Naive thymus-derived CD8-positive, alpha-beta T cell (primary cell): ENCODE results near the gene ALDH16A1. TPM values are rescaled to one million over a fixed set of nuclear protein-coding genes. Genes with fewer than 3 reads are reported as not detected.

Source experiments
- ATAC-seq, 2 donors: fragments of 150-1000 bp; cut with Tn5 transposase in 1 of 2; sonication (Bioruptor Pico), chemical (Tn5 transposase) in 1 of 2; 1 replicate in 1 of 2; 2 replicates in 1 of 2; pipeline ENCODE4 v1.10.0; 2021; ENCODE audit warnings: mild to moderate bottlenecking in 2 of 2, moderate library complexity in 2 of 2
- POLR2A ChIA-PET: fragments of 350-600 bp; sonication (Branson Sonifier 250); formaldehyde crosslinking; loops from one replicate; lab custom pipeline; 2021; ENCODE audit warnings: antibody characterized with exemption; lab: Charles Lee
- DNase-seq, 10 donors: peaks; one replicate each; pipeline versions ENCODE4 v3.0.0 to v3.0.0-alpha.2; 2020 to 2022
- H3K27ac Mint-ChIP-seq, 10 donors: one replicate each; pipeline ENCODE4 v1.8.0; 2020 to 2022; ENCODE audit warnings: mild to moderate bottlenecking in 10 of 10, mixed read lengths in 10 of 10, moderate library complexity in 4 of 10, inconsistent platforms in 1 of 10
- H3K27me3 Mint-ChIP-seq, 5 donors: one replicate each; pipeline ENCODE4 v1.8.0; 2021 to 2022; ENCODE audit warnings: mixed read lengths in 5 of 5
- H3K36me3 Mint-ChIP-seq, 3 donors: one replicate each; pipeline ENCODE4 v1.8.0; 2020 to 2022; ENCODE audit warnings: mixed read lengths in 3 of 3, mild to moderate bottlenecking in 2 of 3, inconsistent platforms in 1 of 3
- H3K4me1 Mint-ChIP-seq, 4 donors: one replicate each; pipeline ENCODE4 v1.8.0; 2021 to 2022; ENCODE audit warnings: mixed read lengths in 4 of 4
- H3K4me3 Mint-ChIP-seq, 10 donors: one replicate each; pipeline ENCODE4 v1.8.0; 2020 to 2022; ENCODE audit warnings: mild to moderate bottlenecking in 10 of 10, mixed read lengths in 10 of 10, moderate library complexity in 6 of 10, inconsistent platforms in 1 of 10
- H3K9me3 Mint-ChIP-seq, 9 donors: one replicate each; pipeline ENCODE4 v1.8.0; 2020 to 2022; ENCODE audit warnings: mixed read lengths in 9 of 9, mild to moderate bottlenecking in 3 of 9, inconsistent platforms in 1 of 9, moderate library complexity in 1 of 9
- polyA plus RNA-seq, 3 donors: library from polyadenylated mRNA; unstranded; fragments of 300-500 nt; fragmentation: Illumina TruSeq; gene quantifications; one replicate each; pipeline ENCODE4 v1.2.3, GENCODE V29; 2021
- total RNA-seq, 8 experiments: library from RNA in 2 of 8; stranded (reverse) in 2 of 8; gene quantifications; one replicate each; pipeline ENCODE4 v1.2.3 and lab custom pipeline; 2021 to 2026

The ALDH16A1 gene
- total and polyA plus RNA-seq, 5 experiments from 2014 or later: 28.3 to 44.4 (median 38.0) TPM

DNA sequence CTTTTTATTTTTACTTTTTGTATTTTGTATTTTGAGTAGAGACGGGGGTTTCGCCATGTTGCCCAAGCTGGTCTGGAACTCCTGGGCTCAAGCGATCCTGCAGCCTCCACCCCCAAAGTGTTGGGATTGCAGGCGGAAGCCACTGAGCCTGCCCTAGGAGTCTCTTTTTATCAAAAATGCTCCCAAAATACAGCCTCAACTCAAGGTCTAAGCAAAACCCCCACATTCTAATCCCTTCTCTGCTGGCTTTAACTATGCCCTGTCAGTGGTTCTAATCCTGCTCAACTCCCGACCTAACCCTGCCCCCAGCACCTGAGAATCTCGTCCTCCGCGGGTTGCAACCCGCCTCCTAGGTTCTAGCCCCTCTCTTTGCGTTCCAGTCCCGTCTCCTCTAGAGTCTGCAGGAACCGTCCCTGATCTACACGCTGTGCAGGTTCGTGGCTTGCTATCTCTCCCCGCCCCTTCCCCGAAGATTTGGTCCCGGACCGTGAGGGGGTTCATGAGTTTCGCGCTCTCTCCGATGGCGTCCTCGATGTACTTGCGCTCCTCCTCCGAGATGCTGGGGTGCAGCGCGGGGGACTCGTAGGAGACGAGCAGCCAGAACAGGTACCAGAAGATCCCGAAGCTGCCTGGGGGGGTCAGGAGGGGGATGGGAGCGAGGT is 19.7 kb upstream of the ALDH16A1 start:
- peak overlapping the region in 3 of 10 donors; percentile 6 to 71 (median 37) for H3K27ac Mint-ChIP-seq
- peaks cover 32 to 42% (median 38%) of the 10 kb centered on the region in 4 donors for H3K4me1 Mint-ChIP-seq
- POLR2A ChIA-PET: interaction anchor here (0.6 to 1.1 kb wide), 5 partner anchors 11 to 164 kb away, joined by 3 to 4 read pairs (median 4); partner anchors contain the start of gene PTH2
- peak overlapping the region; percentile 16 to 82 (median 53) for H3K4me3 Mint-ChIP-seq
- H3K9me3 Mint-ChIP-seq: peaks cover 0 to 5% (median 0%) of the 10 kb centered on the region in 9 donors
- peaks cover 56 to 92% (median 73%) of the 10 kb centered on the region in 5 donors for H3K27me3 Mint-ChIP-seq
- no peak for DNase-seq
- ATAC-seq: peak in 1 of 2 donors; percentile 26
- H3K36me3 Mint-ChIP-seq: peaks cover 2 to 9% (median 4%) of the 10 kb centered on the region in 3 donors

DNA sequence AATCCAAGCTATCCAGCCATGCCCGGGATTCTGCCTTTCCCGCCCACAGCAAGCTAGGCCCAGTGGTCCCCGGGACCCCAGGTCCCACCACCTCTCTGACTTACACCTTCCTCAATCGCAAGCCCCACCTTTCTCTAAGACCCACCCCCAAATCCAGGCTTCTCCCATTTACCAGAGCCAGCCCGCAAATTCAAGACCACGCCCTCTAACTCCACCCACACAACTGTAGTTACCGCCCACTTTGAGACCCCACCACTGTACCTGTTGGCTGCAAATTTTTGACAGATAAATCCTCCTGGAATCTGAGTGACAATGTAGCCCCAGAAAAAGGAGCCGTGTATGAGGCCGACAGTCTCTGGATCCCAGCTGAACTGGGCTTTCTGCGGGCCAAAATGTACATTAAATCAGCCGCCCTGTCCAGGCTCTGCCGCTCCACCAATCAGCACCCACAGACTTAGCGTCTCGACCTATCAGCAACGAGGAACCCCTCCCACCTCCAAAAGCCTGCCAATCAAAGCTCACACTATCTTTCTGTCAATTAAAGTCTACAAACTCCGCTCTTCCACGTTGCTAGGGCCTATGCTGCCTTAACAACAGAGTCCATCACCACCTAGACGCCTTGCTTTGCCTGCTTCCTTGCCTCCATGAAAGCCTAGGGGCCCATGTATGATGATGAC is 18.0 kb upstream of the ALDH16A1 start:
- H3K9me3 Mint-ChIP-seq: peaks cover 0 to 5% (median 0%) of the 10 kb centered on the region in 9 donors
- peak overlapping the region in 1 of 10 donors; percentile 1 for H3K4me3 Mint-ChIP-seq
- peak overlapping the region in 1 of 10 donors; percentile 11 for H3K27ac Mint-ChIP-seq
- peaks cover 28 to 40% (median 35%) of the 10 kb centered on the region in 4 donors for H3K4me1 Mint-ChIP-seq
- peaks cover 64 to 94% (median 78%) of the 10 kb centered on the region in 5 donors for H3K27me3 Mint-ChIP-seq
- H3K36me3 Mint-ChIP-seq: peaks cover under 1 to 9% (median 2%) of the 10 kb centered on the region in 3 donors
- POLR2A ChIA-PET: interaction anchor here (0.5 to 1.6 kb wide), 3 partner anchors 9 to 29 kb away, joined by 3 to 6 read pairs (median 3); no protein-coding TSS in a partner anchor
- DNase-seq: no peak
- ATAC-seq: no peak

DNA sequence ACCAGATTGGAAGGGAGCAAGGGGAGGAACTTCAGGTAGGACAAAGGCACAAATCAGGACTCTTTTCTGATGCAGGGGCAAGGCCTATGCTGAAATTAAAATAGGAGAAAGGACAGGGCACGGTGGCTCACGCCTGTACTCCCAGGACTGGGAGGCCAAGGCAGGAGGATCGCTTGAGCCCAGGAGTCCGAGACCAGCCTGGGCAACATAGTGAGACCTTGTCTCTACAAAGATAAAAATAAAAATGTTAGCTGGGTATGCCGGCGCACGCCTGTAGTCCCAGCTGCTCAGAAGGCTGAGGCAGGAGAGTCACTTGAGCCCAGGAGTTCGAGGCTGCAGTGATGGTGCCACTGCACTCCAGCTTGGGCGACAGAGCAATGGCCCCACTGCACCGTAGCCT is 17.4 kb upstream of the ALDH16A1 start:
- H3K9me3 Mint-ChIP-seq: peaks cover 0 to 5% (median 0%) of the 10 kb centered on the region in 9 donors
- ATAC-seq: no peak
- no peak overlapping the region for H3K27ac Mint-ChIP-seq
- no peak for DNase-seq
- H3K27me3 Mint-ChIP-seq: peaks cover 64 to 95% (median 78%) of the 10 kb centered on the region in 5 donors
- H3K4me3 Mint-ChIP-seq: no peak overlapping the region
- POLR2A ChIA-PET: interaction anchor here (0.5 to 1.6 kb wide), 3 partner anchors 9 to 30 kb away, joined by 3 to 6 read pairs (median 3); no protein-coding TSS in a partner anchor
- H3K36me3 Mint-ChIP-seq: peaks cover 2 to 11% (median 2%) of the 10 kb centered on the region in 3 donors
- peaks cover 28 to 41% (median 39%) of the 10 kb centered on the region in 4 donors for H3K4me1 Mint-ChIP-seq

DNA sequence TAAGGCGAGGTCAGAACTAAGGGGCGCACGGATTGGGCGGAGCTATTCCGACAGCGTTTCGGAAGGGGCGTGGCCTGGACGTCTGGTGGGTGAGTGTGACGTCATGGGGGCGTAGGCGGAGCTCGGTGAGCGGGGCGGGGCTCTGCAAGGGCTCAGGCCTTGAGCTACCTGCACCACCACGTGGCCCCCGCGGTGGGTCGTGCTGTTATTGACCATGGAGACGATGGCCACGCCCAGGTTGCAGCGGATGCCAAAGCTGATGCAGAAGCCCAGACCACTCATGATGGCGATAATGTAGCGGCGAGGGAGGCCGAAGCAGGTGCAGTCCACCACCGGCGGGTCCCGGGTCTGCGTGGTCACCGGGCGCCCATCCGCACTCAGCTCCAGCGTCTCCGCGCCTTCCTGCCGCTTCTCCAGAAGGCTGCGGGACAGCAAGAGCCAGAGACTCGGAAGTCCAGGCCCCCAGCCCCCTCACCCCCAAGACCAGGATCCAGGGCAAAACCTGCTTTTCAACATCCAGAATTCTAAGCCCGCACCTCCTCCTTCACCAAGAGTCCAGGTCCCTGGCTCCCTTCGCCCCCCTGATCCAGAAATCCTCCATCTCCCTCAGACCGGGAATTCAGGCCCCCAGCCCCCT is 16.5 kb upstream of the ALDH16A1 start:
- peak overlapping the region in 3 of 10 donors; percentile 7 to 68 (median 18) for H3K27ac Mint-ChIP-seq
- peaks cover 63 to 95% (median 80%) of the 10 kb centered on the region in 5 donors for H3K27me3 Mint-ChIP-seq
- peaks cover 2 to 13% (median 5%) of the 10 kb centered on the region in 3 donors for H3K36me3 Mint-ChIP-seq
- peaks cover 30 to 46% (median 39%) of the 10 kb centered on the region in 4 donors for H3K4me1 Mint-ChIP-seq
- DNase-seq (peak in 8 of 10 donors; percentile 50 to 75 (median 57)), ATAC-seq (peak; percentile 21 to 68)
- POLR2A ChIA-PET: interaction anchor here (1.2 to 1.6 kb wide), 2 partner anchors 31 to 104 kb away, joined by 3 to 6 read pairs; no protein-coding TSS in a partner anchor
- peaks cover 0 to 5% (median 0%) of the 10 kb centered on the region in 9 donors for H3K9me3 Mint-ChIP-seq
- H3K4me3 Mint-ChIP-seq: peak overlapping the region in 3 of 10 donors; percentile 10 to 41 (median 37)

DNA sequence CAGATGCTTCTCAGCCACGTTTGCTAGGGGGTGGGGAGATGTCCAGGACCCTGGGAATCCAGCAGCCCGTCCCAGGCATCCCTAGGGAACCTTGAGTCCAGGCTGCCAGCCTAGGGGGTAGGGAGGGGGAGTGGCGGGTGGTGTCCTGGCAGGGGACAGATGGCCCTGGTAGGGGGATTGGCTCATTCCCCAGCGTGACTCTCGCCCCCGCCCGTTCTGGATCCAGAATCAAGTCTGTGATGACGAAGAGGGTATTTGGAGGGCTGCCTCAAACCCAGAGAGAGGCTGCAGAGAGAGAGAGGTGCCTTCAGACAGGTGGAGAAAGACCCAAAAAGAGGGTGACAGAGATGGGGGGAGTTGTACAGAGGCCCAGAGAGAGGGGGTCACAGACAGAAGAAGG is 15.8 kb upstream of the ALDH16A1 start:
- ATAC-seq: no peak
- Mint-ChIP-seq H3K27ac (peak overlapping the region in 1 of 10 donors; percentile 24), H3K4me3 (peak overlapping the region in 1 of 10 donors; percentile 37), H3K9me3 (peaks cover 0 to 2% (median 0%) of the 10 kb centered on the region in 9 donors), H3K36me3 (peaks cover 2 to 11% (median 5%) of the 10 kb centered on the region in 3 donors), H3K27me3 (peaks cover 66 to 95% (median 83%) of the 10 kb centered on the region in 5 donors), H3K4me1 (peaks cover 34 to 50% (median 43%) of the 10 kb centered on the region in 4 donors)
- no peak for DNase-seq
- POLR2A ChIA-PET: interaction anchor here (1.2 kb wide), 1 partner anchor 105 kb away, joined by 3 read pairs; no protein-coding TSS in a partner anchor

DNA sequence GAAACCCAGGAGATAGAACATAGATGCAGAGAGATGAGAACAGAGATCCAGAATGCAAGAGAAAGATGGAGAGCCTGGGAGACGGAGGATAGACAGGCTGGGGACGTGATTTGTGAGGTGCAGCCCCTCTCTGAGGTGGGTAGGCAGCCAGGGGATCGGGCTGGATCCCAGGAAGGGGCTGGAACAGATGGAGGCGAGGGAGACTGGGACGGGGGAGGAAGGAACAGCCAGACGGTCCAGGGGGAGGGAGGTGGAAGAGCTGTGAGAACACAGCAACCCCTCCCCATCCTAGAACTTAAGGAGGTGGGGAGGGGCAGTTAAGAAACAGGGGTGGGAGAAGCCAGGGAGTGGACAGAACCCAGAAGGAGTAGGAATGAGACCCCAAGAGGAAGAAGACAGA is 14.8 kb upstream of the ALDH16A1 start:
- DNase-seq: no peak
- H3K4me1 Mint-ChIP-seq: peaks cover 34 to 52% (median 42%) of the 10 kb centered on the region in 4 donors

DNA sequence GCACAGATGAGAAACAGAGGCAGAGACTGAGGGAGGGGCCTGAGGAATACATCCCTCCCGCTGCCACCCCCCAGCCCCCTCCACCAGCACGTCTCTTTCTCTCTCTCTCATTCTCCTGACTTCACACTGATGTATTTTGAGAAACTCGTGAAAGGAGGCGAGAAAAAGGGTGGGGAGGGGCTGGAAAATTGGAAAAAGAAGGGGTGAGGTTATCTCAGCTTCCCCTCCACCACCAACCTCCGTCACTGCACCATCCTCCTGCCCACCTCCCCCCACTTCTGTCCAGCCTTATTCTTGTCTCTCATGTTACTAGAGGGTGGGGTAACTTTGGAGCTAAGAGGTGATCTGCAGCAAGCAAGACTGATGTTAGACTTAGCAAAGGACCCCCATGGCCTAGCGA is 13.2 kb upstream of the ALDH16A1 start:
- Mint-ChIP-seq H3K36me3 (peaks cover 2 to 9% (median 5%) of the 10 kb centered on the region in 3 donors), H3K27ac (peak overlapping the region in 1 of 10 donors; percentile 31), H3K4me1 (peaks cover 38 to 60% (median 46%) of the 10 kb centered on the region in 4 donors), H3K27me3 (peaks cover 57 to 81% (median 73%) of the 10 kb centered on the region in 5 donors), H3K4me3 (no peak overlapping the region), H3K9me3 (no peaks in the 10 kb centered on the region)
- POLR2A ChIA-PET: interaction anchor here (1.1 to 2.8 kb wide), 4 partner anchors 12 to 46 kb away, joined by 3 to 11 read pairs (median 7); partner anchors contain the start of gene GFY
- ATAC-seq: no peak
- DNase-seq: no peak

More for the DNA sequence above, 14.8 kb upstream of the ALDH16A1 start:
- H3K36me3 Mint-ChIP-seq: peaks cover 2 to 9% (median 5%) of the 10 kb centered on the region in 3 donors
- H3K27me3 Mint-ChIP-seq: peaks cover 61 to 92% (median 83%) of the 10 kb centered on the region in 5 donors
- H3K27ac Mint-ChIP-seq: no peak overlapping the region
- H3K4me3 Mint-ChIP-seq: no peak overlapping the region
- no peak for ATAC-seq
- peaks cover 0 to 2% (median 0%) of the 10 kb centered on the region in 9 donors for H3K9me3 Mint-ChIP-seq
- POLR2A ChIA-PET: interaction anchor here (2.8 kb wide), 1 partner anchor 13 kb away, joined by 11 read pairs; the partner anchor contains the start of gene GFY

DNA sequence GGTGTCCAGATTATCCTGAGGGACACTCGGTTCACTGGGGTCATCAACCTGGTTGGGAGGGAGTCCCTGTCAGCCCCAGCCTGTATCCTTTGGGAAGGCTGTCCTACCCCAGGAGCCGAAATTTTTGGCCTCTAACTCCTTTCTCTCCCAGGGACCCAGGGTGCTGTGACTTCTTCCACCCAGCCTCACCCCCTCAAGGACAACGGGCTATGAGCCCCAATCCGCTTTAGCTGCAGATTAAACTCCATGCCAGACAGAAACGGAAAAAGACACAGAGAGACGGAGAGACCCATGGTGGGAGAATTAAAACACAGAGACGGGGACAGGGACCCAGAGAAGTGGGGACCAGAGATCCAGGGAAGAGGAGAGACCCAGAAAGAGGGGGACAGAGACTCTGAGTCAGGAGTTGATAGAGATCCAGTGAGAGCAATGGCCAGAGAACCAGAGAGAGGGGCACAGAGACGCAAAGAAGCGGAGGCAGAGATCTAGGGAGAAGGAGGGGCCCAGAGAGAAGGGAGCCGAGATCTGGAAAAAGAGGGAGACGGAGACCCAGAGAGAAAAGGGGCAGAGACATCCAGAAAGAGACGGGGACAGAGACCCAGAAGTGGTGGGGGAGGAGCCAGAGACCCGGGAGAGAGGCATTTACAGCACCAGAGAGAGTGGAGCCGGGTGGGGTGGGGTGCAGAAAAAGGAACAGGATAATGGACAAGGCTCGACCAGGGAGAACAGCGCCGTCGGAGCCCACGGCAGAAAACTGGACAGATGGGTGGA is 12.4 kb upstream of the ALDH16A1 start:
- no peak for ATAC-seq
- Mint-ChIP-seq H3K36me3 (peaks cover 2 to 6% (median 5%) of the 10 kb centered on the region in 3 donors), H3K9me3 (no peaks in the 10 kb centered on the region), H3K4me1 (peaks cover 35 to 60% (median 48%) of the 10 kb centered on the region in 4 donors), H3K27me3 (peaks cover 50 to 73% (median 65%) of the 10 kb centered on the region in 5 donors), H3K27ac (peak overlapping the region in 4 of 10 donors; percentile 13 to 73 (median 24)), H3K4me3 (peak overlapping the region; percentile 3 to 83 (median 57))
- POLR2A ChIA-PET: interaction anchor here (0.8 to 2.8 kb wide), 5 partner anchors 13 to 48 kb away, joined by 3 to 11 read pairs (median 6); partner anchors contain the start of gene GFY
- DNase-seq: no peak

DNA sequence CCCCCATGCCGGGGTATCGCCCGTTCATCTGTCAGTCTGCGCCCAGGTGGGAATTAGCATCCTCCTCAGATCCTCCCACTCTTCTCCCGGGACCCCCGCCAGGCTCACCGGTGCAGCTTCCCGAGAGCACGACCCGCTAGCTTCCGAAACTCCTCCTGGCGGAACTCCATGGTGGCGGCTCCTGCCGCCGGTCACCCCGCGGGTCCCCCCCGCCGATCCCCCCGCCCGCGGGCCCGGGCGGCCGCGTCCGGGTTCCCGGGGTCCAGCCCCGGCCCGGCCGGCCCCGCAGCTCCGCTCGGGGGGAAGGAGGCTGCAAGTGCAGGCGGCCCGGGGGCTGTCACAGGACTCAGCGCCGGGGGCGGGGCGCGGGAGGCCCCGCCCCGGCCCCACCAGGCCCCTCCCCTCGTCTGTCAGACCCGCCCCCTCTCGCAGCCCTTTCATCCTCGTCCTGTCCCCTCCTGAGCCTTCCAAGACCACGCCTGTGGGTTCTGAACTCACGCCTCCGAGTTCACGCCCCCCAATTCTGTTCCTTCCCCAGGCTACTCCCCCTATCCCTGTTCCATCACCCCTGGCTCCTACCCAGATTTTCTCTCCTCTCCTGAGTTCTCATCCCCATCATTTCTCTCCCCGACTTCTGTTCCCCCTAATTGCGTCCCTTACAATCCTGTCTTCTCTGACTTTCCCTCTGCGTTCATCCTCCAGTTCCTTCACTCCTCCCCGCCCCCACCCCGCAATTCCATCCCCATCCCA is 11.6 kb upstream of the ALDH16A1 start, which contains the start of gene SLC17A7:
TSS of gene SLC17A7 (minus strand) at position 318 of the 750 bp plus-strand sequence. CDS start at position 170, 148 bp downstream.
- Mint-ChIP-seq H3K36me3 (peaks cover 2 to 8% (median 5%) of the 10 kb centered on the region in 3 donors), H3K27ac (peak within 1 kb of the TSS in 9 of 10 donors; percentile 19 to 84 (median 34)), H3K4me3 (peak within 1 kb of the TSS; percentile 76 to 90 (median 84)), H3K9me3 (no peaks in the 10 kb centered on the region), H3K4me1 (peaks cover 33 to 54% (median 43%) of the 10 kb centered on the region in 4 donors), H3K27me3 (peaks cover 44 to 65% (median 58%) of the 10 kb centered on the region in 5 donors)
- peak in 5 of 10 donors; percentile 27 to 72 (median 59) for DNase-seq
- ATAC-seq: no peak
- POLR2A ChIA-PET: interaction anchor here (0.6 to 2.4 kb wide), 7 partner anchors 10 to 51 kb away, joined by 3 to 11 read pairs (median 5); partner anchors contain the start of gene PIH1D1

DNA sequence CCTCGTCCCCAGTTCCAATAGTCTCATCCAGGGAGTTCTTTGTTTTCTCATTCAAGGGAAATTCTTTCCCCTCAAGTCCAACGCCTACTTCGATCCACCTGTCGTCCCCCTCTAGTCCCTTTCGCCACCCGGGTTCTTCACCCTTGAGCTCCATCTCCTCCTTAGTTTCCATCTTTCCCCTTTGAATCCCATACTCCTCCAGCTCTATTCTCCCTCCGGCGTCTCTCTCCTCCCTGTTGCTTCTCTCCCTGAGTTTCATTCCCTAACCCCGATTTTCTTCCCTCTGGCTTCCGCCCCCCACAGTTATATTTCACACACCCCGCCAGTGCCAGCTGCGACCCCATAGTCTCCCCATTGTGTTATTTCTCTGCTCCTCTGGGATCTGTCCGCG is 11.1 kb upstream of the ALDH16A1 start:
- Mint-ChIP-seq H3K4me3 (peak overlapping the region; percentile 76 to 90 (median 84)), H3K27ac (peak overlapping the region in 6 of 10 donors; percentile 19 to 84 (median 34)), H3K27me3 (peaks cover 40 to 60% (median 53%) of the 10 kb centered on the region in 5 donors), H3K9me3 (no peaks in the 10 kb centered on the region), H3K36me3 (peaks cover 2 to 14% (median 5%) of the 10 kb centered on the region in 3 donors), H3K4me1 (peaks cover 31 to 50% (median 41%) of the 10 kb centered on the region in 4 donors)
- DNase-seq (no peak), ATAC-seq (no peak)
- POLR2A ChIA-PET: interaction anchor here (0.6 to 1.9 kb wide), 8 partner anchors 10 to 108 kb away, joined by 3 to 11 read pairs (median 5); partner anchors contain the start of gene PIH1D1
